ENCODE data around the gene SEC24A.

DNA sequence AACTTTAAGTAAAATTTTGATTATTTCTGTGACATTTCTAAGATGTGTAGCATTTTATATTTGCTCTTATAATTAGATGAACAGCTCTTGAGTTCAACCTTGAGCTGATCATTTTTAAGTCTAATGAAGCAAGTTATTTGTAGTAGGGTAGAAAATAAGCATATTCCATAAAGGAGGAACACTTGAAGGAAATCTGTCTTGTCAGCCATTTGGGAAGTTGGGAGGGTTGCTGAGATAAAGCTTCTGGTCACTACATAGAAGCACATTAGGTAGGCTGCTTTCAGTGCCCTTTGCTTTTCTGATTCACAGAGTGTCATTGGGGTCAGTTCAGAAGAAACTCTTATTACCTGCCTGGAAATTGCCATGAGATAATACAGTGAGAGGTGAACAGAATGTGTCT, 44.1 kb downstream of the SEC24A start:
- no peak for TF ChIP-seq POLR2A (IDR thresholded peaks at IDR 0.05; ENCODE audit: low read depth, low read length)
- no peak for TF ChIP-seq TAF1 (IDR thresholded peaks at IDR 0.05; ENCODE audit: borderline replicate concordance, low read depth, low read length)

Measured in GM12892 (cell line).